Peyer's patch (tissue), 4 donors: Measurements from ENCODE around the gene PICK1.

Source experiments
- CTCF ChIP-seq, 6 experiments: fragments of 450-650 bp in 4 of 6; fragments of 200-600 bp in 2 of 6; sonication (generic) in 1 of 6; IDR thresholded peaks; one replicate each; pipeline ENCODE4 v1.5.1; 2017 to 2019; ENCODE audit warnings: antibody characterized with exemption in 6 of 6, mild to moderate bottlenecking in 3 of 6, moderate library complexity in 1 of 6
- POLR2A ChIP-seq, 2 donors: fragments of 450-650 bp; IDR thresholded peaks; one replicate each; pipeline ENCODE4 v1.5.1; 2017; ENCODE audit warnings: antibody characterized with exemption in 2 of 2, mild to moderate bottlenecking in 2 of 2, moderate library complexity in 2 of 2

DNA sequence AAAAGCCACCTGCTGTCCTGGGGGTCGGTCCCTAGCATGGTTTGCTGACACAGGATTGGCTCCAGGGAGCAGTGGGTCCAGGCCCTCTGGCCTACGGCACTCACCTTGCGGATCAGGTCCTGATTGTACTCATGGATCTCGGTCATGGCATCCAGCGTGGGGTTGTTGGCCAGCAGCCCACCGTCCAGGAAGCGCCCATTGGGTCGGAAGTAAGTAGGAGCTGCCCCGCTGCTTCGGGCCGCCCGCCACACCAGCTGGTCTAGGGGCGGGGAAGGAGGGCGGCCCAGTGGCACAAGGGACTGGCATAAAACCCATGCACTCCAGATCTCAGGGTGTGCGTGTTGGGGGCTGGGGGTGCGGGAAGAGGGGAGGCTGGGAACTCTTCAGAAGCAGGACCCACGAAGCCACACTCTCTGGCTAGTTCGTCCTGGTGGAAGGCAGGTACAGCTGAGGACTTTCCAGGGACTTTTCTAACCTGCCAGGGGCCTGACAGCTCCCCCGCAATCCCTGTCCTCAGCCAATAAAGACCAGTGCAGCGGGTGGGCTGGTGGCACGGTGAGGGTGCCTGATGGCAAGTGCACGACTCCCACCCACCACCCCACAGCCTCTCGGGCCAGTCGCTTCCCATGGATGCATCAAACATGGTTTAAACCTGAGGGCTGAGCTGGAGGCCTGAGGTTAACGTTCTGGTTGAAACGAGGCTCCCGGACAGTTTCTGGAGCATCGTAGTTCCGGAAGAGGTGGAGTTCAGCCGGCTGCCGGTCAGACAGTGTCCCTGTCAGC lies 58.4 kb downstream of the PICK1 start:
- TF ChIP-seq CTCF (IDR thresholded peaks at IDR 0.05): no peak
- TF ChIP-seq POLR2A (IDR thresholded peaks at IDR 0.05): no peak
